Embryonic facial prominence (tissue), 1 donor: Measurements from ENCODE around the gene GJA4.
"Not testable (repeated sequence)": the region's sequence is repeated elsewhere in the genome, so short reads cannot be mapped to it uniquely, and the experiment has no call there.

Source experiments
- DNase-seq: peaks from one replicate; pipeline ENCODE4 v3.0.0-alpha.2; 2016; ENCODE audit errors: extremely low spot score

Gene GJA4

DNA sequence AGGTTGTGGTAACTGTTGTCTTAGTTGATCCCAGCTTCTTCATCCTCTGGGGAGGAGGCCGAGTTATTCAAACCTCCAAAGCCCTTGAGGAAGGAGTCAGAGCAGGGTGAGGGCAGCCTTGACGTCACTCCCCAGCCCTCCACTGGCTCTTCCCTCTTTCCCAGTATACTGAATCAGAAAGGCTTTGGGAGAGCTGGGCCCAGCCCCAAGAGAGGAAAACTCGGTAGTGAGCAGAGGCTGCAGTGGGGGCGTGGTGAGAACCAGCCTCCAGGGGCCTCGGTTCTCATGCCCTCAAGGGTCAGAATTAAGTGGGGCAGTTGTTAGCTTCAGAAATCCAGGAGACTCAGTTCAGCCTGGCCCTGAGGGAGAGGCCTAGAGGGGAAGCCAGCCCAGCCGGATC, 1.8 kb upstream of the GJA4 start:
- DNase-seq: no peak

DNA sequence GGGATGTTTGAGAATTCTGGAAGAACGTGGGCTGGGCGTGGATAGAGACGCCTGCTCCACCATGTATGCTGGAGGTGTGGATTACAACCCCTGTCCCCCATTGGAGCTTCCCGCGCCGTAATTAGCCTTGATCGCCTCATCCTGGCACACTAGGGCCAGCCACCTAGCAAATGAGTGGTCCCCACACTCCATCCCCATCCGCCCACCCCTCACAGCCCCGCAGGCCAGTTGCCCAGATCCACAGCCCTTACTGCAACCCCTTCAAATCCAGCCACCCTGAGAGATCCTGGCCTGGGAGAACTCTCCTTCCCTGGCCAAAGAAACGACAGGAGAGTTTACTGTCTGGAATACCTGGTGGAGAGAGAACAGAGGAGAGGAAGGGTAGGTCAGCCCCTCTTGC, 375 bp upstream of the GJA4 start:
- DNase-seq: no peak

DNA sequence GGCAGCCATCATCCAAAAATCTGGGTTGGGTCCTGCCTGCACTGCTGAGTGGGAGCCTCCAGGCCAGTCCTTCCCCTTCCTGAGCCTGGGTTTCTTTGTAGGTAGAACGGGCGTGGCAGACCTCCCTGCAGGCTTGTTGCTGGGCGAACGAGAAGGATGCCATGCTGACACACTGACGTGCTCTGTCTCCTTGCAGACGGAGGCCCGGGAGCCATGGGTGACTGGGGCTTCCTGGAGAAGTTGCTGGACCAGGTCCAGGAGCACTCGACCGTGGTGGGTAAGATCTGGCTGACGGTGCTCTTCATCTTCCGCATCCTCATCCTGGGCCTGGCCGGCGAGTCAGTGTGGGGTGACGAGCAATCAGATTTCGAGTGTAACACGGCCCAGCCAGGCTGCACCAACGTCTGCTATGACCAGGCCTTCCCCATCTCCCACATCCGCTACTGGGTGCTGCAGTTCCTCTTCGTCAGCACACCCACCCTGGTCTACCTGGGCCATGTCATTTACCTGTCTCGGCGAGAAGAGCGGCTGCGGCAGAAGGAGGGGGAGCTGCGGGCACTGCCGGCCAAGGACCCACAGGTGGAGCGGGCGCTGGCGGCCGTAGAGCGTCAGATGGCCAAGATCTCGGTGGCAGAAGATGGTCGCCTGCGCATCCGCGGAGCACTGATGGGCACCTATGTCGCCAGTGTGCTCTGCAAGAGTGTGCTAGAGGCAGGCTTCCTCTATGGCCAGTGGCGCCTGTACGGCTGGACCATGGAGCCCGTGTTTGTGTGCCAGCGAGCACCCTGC, 1.4 kb downstream of the GJA4 start:
- DNase-seq: no peak

DNA sequence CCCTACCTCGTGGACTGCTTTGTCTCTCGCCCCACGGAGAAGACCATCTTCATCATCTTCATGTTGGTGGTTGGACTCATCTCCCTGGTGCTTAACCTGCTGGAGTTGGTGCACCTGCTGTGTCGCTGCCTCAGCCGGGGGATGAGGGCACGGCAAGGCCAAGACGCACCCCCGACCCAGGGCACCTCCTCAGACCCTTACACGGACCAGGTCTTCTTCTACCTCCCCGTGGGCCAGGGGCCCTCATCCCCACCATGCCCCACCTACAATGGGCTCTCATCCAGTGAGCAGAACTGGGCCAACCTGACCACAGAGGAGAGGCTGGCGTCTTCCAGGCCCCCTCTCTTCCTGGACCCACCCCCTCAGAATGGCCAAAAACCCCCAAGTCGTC, 2.0 kb downstream of the GJA4 start:
- DNase-seq: no peak

GRCh38 chr1:34795916-34796315, 3.1 kb downstream of the GJA4 start:
- no peak for DNase-seq

- no peak for DNase-seq
Observed at GRCh38 chr1:34796990-34797389, 4.2 kb downstream of the GJA4 start.

GRCh38 chr1:34800214-34800613, 7.4 kb downstream of the GJA4 start:
- DNase-seq: no peak

DNA sequence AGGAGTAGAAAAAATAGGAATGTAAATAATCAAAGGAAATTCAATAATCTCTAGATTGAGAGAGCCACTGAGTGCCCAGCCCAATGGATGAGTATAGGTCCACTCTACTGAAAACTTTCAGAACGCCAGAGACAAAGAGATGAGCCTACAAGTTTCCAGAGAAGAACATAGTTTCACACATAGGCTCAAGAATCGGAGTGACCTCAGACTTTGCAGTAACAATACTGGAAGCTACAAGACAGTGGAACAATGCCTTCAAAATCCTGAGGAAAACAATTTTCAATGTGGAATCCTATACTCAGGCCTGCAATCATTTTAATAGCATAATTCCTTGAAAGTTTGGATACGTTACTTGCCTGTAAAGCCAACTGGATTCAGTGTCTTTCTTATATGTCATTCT, 11.0 kb downstream of the GJA4 start:
- DNase-seq: no peak

- no peak for DNase-seq
Observed at GRCh38 chr1:34806396-34806795, 13.6 kb downstream of the GJA4 start.

DNA sequence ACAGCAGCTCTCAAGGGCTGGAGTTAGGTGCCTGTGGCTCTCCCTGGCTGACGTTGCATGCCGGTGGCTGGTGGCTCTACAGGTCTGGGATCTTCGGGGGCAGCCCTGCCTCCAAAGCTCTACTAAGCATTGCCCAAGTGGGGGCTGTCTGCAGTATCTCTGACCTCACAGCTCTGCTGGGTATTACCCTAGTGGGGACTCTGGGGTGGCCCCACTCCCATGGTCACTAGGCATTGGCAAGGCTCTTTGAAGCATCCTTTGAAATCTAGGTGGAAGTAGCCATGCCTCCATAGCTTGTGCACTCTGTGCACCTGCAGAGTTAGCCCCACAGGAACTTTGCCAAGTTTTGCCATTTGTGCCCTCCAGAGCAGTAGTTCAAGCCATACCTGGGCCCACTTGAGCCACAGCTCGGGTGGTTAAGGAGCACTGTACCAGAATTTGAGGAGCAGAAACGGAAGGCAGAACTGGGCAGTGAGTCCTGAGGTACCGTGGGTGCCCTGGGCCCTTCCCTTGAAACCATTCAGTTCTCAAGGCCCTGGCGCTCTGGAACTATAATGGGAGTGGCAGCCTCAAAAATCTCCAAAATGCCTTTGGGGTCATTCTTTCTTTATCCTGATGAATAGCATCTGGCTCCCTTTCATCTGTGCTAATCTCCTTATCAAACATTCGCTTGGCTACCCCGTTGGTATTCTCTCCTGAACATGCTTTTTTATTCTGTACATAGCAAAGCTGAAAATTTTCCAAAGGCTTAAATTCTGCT, 15.4 kb downstream of the GJA4 start:
- DNase-seq: no peak

DNA sequence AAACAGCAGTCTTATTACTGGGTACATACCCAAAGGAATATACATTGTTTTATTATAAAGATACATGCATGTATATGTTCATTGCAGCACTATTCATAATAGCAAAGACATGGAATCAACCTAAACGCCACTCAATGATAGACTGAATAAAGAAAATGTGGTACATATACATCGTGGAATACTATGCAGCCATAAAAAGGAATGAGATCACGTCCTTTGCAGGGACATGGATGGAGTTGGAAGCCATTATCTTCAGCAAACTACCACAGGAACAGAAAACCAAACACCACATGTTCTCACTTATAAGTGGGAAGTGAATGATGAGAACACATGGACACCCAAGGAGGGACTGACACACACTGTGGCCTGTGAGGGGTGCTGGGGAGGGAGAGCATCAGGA, 18.0 kb downstream of the GJA4 start:
- not testable (repeated sequence) for DNase-seq

DNA sequence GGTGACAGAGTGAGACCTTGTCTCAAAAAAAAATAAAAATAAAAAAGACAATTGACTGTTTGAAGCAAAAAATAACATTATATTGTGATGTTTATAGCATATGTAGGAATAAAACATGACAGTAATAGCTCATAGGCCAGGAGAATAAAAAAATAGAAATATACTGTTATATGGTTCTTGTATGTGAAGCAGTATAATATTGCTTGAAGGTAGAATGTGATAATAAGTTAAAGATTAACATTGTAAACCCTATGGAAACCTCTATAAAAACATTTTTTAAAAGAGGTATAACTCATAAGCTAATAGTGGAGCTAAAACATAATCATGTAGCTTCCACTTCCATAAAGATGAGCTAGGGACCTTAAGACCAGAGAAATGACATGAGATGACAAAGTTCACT, 23.5 kb downstream of the GJA4 start:
- no peak for DNase-seq

- no peak for DNase-seq
Observed at GRCh38 chr1:34816778-34817177, 24.0 kb downstream of the GJA4 start.

DNA sequence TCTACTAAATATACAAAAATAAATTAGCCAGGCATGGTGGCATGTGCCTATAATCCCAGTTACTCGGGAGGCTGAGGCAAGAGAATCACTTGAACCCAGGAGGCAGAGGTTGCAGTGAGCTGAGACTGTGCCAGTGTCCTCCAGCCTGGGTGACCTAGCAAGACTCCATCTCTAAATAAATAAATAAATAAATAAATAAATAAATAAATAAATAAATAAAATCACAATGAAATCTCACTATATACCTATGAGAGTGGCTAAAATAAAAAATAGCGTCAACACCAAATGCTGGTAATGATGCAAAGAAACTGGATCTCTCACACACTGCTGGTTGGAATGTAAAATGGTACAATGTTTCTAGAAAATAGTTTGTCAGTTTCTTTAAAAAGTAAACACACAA, 26.1 kb downstream of the GJA4 start:
- DNase-seq: not testable (repeated sequence)

DNA sequence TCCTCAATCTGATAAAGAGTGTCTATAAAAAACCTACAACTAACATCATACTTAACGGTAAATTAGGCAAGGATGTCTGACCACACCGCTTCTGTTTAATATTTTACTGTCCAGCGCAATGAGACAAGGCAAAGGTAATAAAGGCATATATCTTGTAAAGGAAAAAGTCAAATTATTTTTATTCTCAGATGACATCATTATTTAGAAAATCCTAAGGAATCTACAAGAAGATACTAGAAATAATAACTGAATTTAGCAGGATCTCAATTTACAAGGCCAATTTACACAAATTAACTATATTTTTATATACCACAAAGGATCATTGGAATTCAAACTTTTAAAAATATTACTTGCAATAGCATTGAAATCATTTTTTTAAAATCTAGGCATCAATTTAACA, 29.4 kb downstream of the GJA4 start:
- DNase-seq: no peak

DNA sequence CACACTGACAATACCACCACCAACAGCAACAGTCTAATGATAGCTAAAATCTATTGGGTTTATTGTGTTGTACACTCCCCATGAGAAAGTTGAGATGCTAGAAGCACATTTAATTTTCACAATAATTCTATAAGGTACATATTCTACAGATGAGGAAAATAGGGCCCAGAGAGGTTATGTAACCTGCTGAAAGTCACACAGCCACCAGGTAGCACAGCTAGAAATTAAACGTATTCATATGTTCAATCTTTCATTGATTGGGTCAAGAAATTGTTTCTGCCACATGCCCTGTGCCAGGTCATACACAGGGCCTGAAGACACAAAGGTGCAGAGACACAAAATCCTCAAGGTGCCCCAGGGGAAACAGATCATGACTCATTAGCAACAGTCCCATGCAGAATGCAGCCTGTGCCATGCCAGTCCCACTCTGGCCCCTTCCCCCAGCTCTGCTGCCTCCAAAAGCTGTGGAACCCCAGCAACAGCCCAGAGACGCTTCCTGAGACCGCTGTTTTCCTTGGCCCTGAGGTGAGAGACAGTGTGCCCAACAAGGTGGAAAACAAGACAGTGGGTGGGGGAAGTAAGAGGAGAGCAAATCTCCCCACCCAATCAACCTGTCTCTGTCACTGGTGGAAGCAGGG, 32.1 kb downstream of the GJA4 start:
- no peak for DNase-seq

- no peak for DNase-seq
Observed at GRCh38 chr1:34825455-34826091, 32.8 kb downstream of the GJA4 start.

DNA sequence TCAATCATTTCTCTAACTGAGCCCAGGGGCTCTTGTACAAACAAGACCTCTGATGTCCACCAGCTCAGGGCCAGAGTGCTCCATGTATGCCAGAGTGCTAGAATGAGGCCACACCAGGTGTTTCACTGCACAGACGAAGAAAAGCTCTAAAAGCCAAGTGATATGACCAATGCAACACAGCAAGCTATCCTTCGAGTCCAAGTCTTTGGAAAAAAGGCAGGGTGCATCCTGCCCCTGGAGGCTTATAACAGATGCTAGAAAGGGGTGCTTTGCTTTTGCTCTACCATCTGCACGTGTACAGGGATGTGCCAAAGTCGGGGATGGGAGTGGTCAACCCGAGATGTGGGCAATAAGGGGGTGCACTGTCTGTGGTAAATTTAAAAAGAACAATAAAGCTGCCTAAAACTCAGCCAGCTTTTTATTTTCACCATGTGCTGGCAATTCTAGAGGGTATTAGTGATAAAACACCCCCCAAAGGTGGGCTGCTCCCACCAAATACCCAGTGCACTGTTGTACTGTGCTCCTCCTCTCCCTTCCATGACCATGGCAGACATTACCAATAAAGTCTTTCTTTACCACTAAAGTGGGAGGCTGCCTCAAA, 34.6 kb downstream of the GJA4 start:
- DNase-seq: no peak

GRCh38 chr1:34828611-34829010, 35.8 kb downstream of the GJA4 start:
- DNase-seq: no peak

- no peak for DNase-seq
Observed at GRCh38 chr1:34829250-34829649, 36.5 kb downstream of the GJA4 start.

DNA sequence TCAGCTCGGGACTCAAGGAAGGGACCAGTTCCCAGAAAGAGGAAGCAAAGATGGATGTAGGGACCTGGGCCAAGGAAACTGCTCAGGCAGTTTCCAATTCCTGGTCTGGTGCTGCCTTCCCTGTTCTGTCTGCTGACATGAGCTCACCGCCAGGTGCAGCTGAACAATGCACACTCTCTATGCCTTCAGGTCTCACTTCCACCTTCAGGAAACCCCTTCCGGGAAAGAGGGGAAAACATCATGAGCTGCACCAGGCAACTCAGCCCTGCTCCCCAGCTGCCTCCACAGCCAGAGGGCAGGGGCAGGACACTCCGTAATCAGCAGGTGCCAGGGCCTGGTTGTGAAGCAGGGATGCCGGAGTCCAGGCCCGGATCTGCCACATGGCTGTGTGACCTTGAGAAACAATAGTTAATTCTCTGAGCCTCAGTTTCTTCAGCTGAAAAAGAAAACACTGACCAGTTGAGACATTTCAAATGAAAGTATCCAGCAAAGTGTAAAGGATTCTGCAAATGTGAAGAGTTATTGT, 39.0 kb downstream of the GJA4 start:
- no peak for DNase-seq

GRCh38 chr1:34833711-34834110, 40.9 kb downstream of the GJA4 start:
- no peak for DNase-seq
